Natural killer cell treated with Interleukin-12 subunit alpha and Interleukin-12 subunit beta and Interleukin-15 and Interleukin-18, amount 100 ng/mL, for 72 hours (primary cell): ENCODE measurements around the gene ZNF304. TPM values are rescaled to one million over a fixed set of nuclear protein-coding genes. Genes with fewer than 3 reads are reported as not detected.

Experiments used
- ATAC-seq, 2 donors: fragments of 150-1000 bp; cut with Tn5 transposase in 1 of 2; sonication (Bioruptor Pico), chemical (Tn5 transposase) in 1 of 2; 2 replicates each; pipeline ENCODE4 v1.10.0; 2021
- DNase-seq: peaks from one replicate; pipeline ENCODE4 v3.0.0; 2022; ENCODE audit warnings: low spot score
- H3K27ac Mint-ChIP-seq, 2 donors: 1 replicate in 1 of 2; 2 replicates in 1 of 2; pipeline ENCODE4 v1.8.0; 2022; ENCODE audit warnings: mixed read lengths in 2 of 2, mild to moderate bottlenecking in 1 of 2, moderate library complexity in 1 of 2
- H3K27me3 Mint-ChIP-seq, 2 donors: 1 replicate in 1 of 2; 2 replicates in 1 of 2; pipeline ENCODE4 v1.8.0; 2022; ENCODE audit warnings: mixed read lengths in 2 of 2
- H3K36me3 Mint-ChIP-seq: one replicate; pipeline ENCODE4 v1.8.0; 2022; ENCODE audit warnings: mixed read lengths
- H3K4me1 Mint-ChIP-seq, 2 donors: 1 replicate in 1 of 2; 2 replicates in 1 of 2; pipeline ENCODE4 v1.8.0; 2022; ENCODE audit warnings: low read depth in 2 of 2, mixed read lengths in 2 of 2, mild to moderate bottlenecking in 1 of 2
- H3K4me3 Mint-ChIP-seq: one replicate; pipeline ENCODE4 v1.8.0; 2022; ENCODE audit warnings: mixed read lengths
- H3K9me3 Mint-ChIP-seq: 2 replicates; pipeline ENCODE4 v1.8.0; 2022; ENCODE audit warnings: mixed read lengths
- total RNA-seq, 2 donors: library from RNA; stranded (reverse); gene quantifications; one replicate each; pipeline ENCODE4 v1.2.3, GENCODE V29; 2022

ZNF304 gene
- 1 to 10 TPM; 4.7 to 9.8 TPM for total RNA-seq

DNA sequence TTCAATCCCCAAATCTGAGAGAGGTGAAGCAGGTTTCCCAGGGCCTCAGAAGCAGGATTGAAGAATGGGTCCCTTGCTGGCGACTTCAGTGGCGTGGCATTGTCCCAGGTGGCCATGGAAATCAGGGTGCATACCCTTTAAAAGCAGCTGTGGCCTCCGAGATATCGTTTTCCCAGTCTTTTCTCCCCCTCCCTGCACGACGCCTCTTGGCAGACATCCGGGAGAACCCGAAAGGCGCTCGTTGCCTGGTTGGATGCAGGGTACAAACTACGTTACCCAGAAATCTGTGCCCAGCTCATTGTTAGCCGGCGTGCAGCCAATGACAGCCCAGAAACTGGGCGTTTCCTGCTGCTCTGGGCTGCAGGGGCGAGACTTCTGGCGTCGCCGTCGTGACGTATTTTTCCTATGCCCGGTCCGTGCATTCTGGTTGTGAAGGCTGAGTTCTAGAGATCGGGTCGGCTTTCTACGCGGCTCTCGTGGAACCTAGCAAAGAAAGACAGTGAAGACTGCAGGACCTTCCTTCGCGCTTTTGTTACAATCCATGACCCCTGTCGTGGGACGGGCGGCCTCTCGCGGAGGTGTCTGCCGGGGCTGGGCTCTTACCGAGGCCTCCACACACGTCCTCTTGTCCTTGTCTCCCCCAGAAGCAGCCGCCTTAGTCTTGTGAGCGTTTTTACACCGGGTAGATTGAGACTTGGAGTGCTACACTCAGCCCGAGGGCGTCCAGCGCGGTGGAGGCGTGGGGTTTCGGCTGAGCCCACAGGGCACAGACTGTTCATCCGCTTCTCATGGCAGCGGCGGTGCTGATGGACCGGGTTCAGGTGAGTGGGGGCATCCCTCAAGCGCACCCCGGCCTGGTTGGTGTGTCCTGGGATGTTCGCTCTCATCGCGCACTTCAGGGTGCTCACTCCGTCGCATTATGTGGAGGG is at the start of gene ZNF304:
TSS of gene ZNF304 (plus strand) at position 395 of the 929 bp plus-strand sequence. CDS start at position 789, 394 bp downstream.
- peak within 1 kb of the TSS; percentile 73 to 95 for H3K27ac Mint-ChIP-seq
- peaks cover 33 to 34% of the 10 kb centered on the region in 2 donors for H3K4me1 Mint-ChIP-seq
- peaks cover 25% of the 10 kb centered on the region for H3K9me3 Mint-ChIP-seq
- peaks cover 47% of the 10 kb centered on the region for H3K36me3 Mint-ChIP-seq
- H3K27me3 Mint-ChIP-seq: peaks cover 8 to 19% of the 10 kb centered on the region in 2 donors
- DNase-seq (peak; percentile 91), ATAC-seq (peak; percentile 99 to 100)
- H3K4me3 Mint-ChIP-seq: peak within 1 kb of the TSS; percentile 99

GRCh38 chr19:57302020-57302465 is 49.0 kb upstream of the ZNF304 start:
- H3K27ac Mint-ChIP-seq: no peak overlapping the region
- H3K4me1 Mint-ChIP-seq: peaks cover 12 to 13% of the 10 kb centered on the region in 2 donors
- peaks cover 47% of the 10 kb centered on the region for H3K36me3 Mint-ChIP-seq
- no peaks in the 10 kb centered on the region for H3K9me3 Mint-ChIP-seq
- no peaks in the 10 kb centered on the region for H3K27me3 Mint-ChIP-seq
- ATAC-seq (no peak), DNase-seq (no peak)
- H3K4me3 Mint-ChIP-seq: no peak overlapping the region

GRCh38 chr19:57302727-57303401 is 48.2 kb upstream of the ZNF304 start:
- Mint-ChIP-seq H3K27ac (no peak overlapping the region), H3K27me3 (no peaks in the 10 kb centered on the region), H3K9me3 (no peaks in the 10 kb centered on the region), H3K4me1 (peaks cover 7 to 10% of the 10 kb centered on the region in 2 donors), H3K4me3 (no peak overlapping the region), H3K36me3 (peaks cover 39% of the 10 kb centered on the region)
- DNase-seq (no peak), ATAC-seq (no peak)

DNA sequence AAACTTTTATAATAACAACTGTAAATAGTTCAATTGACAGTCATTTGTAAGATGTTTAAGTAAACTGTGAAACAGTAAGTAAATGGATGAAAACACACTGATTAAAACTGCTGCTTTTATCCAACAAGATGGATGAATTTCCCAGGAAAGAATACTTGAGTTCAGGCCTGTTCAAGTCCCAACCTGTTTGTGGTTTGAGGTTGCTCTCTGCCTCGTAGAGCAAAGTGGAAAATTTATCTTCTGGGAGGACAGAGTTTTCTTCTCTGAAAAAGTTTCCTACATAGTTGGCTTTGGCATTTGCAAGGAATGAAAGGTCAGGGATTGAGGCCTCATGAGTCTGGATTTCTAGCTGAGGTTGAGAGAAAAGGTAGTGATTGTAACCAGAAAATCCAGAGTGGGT is 46.0 kb upstream of the ZNF304 start:
- no peak overlapping the region for H3K4me3 Mint-ChIP-seq
- ATAC-seq (no peak), DNase-seq (no peak)
- no peak overlapping the region for H3K27ac Mint-ChIP-seq
- H3K27me3 Mint-ChIP-seq: no peaks in the 10 kb centered on the region
- peaks cover 37% of the 10 kb centered on the region for H3K36me3 Mint-ChIP-seq
- peaks cover 3 to 8% of the 10 kb centered on the region in 2 donors for H3K4me1 Mint-ChIP-seq
- peaks cover 3% of the 10 kb centered on the region for H3K9me3 Mint-ChIP-seq

DNA sequence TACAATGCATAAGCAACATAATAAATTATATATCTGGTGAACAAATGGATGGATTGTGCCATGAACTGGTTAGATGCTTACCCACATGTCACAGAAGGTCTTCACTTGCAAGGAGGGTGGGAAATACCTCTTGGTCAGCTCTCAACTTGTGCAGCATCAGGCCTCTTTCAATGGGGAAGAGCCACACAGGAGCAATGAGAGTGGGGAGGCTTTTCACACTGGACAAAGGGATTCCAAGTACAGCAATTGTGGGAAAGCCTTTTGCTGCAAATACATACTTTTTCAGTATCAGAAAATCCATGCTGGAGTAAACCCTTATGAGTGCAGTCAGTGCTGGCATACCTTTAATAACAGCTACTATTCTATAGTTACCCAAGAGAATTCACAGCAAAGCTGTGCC is 42.6 kb upstream of the ZNF304 start:
- no peak for ATAC-seq

DNA sequence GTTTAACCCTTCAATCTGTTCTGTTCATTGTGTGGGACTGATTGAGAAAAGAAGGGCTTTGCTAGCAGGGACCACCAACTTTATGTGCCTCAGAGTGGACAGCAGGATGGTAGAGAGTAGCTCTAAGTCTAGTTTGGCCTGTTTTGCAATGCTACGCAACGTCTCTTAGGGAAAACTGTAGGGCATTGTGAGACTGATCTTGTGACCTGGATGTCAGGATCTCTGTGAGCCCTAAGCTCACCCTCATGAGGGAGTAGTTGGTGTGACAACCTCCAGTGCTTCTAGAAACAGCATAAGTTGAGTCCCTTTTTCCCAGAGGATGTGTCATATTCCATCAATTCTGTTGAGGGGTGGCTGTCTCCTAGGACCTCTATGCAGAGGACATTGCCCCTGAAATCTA is 40.3 kb upstream of the ZNF304 start:
- Mint-ChIP-seq H3K4me3 (no peak overlapping the region), H3K9me3 (peaks cover 7% of the 10 kb centered on the region), H3K36me3 (peaks cover 25% of the 10 kb centered on the region), H3K27me3 (peaks cover 25 to 29% of the 10 kb centered on the region in 2 donors), H3K27ac (no peak overlapping the region), H3K4me1 (peaks cover 3 to 4% of the 10 kb centered on the region in 2 donors)
- no peak for DNase-seq
- ATAC-seq: no peak

More for the DNA sequence above, 42.6 kb upstream of the ZNF304 start:
- peaks cover 2 to 10% of the 10 kb centered on the region in 2 donors for H3K27me3 Mint-ChIP-seq
- DNase-seq: no peak
- peaks cover 3 to 4% of the 10 kb centered on the region in 2 donors for H3K4me1 Mint-ChIP-seq
- H3K4me3 Mint-ChIP-seq: no peak overlapping the region
- H3K27ac Mint-ChIP-seq: no peak overlapping the region
- H3K36me3 Mint-ChIP-seq: peaks cover 22% of the 10 kb centered on the region
- peaks cover 7% of the 10 kb centered on the region for H3K9me3 Mint-ChIP-seq

GRCh38 chr19:57314146-57314545 is 36.9 kb upstream of the ZNF304 start:
- ATAC-seq (no peak), DNase-seq (no peak)
- Mint-ChIP-seq H3K27ac (no peak overlapping the region), H3K27me3 (peaks cover 45 to 46% of the 10 kb centered on the region in 2 donors), H3K4me3 (no peak overlapping the region), H3K9me3 (peaks cover 12% of the 10 kb centered on the region), H3K36me3 (peaks cover 25% of the 10 kb centered on the region), H3K4me1 (peaks cover 0 to 4% of the 10 kb centered on the region in 2 donors)

DNA sequence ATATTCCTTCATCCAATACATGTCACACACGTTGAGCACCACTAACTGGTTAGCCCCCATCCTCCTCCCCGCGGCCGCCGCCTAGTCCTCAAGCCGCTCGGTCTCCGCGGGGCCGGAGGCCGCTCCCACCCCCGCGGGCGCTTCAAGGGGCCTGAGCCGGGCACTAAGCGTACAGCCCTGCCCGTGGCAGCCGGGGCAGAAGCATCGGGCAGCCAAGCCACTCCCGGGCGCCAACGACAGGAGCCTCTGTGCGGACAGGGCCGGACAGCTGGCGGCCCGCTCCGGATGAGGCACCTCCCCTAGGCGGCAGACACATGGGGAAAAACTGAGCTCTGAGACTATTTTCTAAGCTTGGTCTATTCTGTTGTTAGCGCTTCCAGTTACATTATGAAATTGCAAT is 33.6 kb upstream of the ZNF304 start:
- Mint-ChIP-seq H3K27ac (no peak overlapping the region), H3K36me3 (peaks cover 24% of the 10 kb centered on the region), H3K4me1 (peaks cover 22 to 26% of the 10 kb centered on the region in 2 donors), H3K27me3 (peaks cover 45 to 46% of the 10 kb centered on the region in 2 donors), H3K4me3 (no peak overlapping the region), H3K9me3 (peaks cover 8% of the 10 kb centered on the region)
- DNase-seq (no peak), ATAC-seq (no peak)

DNA sequence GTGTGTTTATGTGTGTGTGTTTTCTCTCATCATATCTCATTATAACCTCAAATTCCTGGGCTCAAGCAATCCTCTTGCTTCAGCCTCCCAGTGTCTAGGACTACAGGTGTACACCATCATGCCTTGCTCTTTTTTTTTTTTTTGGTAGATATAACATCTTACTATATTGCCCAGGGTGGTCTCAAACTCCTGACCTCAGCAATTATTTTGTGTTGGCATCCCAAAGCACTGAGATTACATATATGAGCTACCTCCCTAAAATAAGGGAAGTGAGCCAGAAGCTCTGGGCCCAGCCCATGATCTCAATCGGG is 31.2 kb upstream of the ZNF304 start:
- Mint-ChIP-seq H3K4me1 (peaks cover 27 to 31% of the 10 kb centered on the region in 2 donors), H3K27ac (peak overlapping the region; percentile 92 to 96), H3K36me3 (peaks cover 29% of the 10 kb centered on the region), H3K27me3 (peaks cover 25 to 31% of the 10 kb centered on the region in 2 donors), H3K4me3 (peak overlapping the region; percentile 99), H3K9me3 (peaks cover 12% of the 10 kb centered on the region)
- DNase-seq (no peak), ATAC-seq (no peak)

- peak; percentile 94 for DNase-seq
- peak; percentile 100 for ATAC-seq
- H3K9me3 Mint-ChIP-seq: peaks cover 12% of the 10 kb centered on the region
- peak within 1 kb of the TSS; percentile 92 to 96 for H3K27ac Mint-ChIP-seq
- H3K27me3 Mint-ChIP-seq: peaks cover 20 to 25% of the 10 kb centered on the region in 2 donors
- peaks cover 27 to 31% of the 10 kb centered on the region in 2 donors for H3K4me1 Mint-ChIP-seq
- peak within 1 kb of the TSS; percentile 99 for H3K4me3 Mint-ChIP-seq
- peaks cover 30% of the 10 kb centered on the region for H3K36me3 Mint-ChIP-seq
These were observed 30.6 kb upstream of the ZNF304 start, which contains the start of gene ZNF543 for GRCh38 chr19:57320180-57321084. ZNF543 (plus strand) TSS chr19:57320472; CDS start chr19:57320854, 382 bp downstream.

DNA sequence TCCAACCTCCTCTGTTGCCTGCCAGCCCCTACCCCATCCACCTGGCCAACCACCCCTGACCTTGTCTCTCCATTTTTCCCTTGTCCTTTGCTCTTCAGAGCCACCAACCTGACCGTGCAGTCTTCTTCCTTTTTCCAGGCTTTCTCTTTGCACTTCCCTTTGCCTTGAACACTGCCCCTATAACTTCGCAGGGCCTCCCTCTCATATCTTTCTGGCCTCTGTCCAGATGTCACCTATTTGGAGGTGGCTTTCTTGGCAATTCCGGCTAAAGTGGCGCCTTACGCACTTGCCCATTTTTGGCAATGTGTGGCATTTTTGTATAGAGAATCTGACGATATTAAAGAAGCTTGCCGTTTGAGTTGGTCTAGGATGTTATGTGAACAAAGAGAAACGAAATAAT is 30.0 kb upstream of the ZNF304 start:
- peaks cover 27 to 31% of the 10 kb centered on the region in 2 donors for H3K4me1 Mint-ChIP-seq
- H3K9me3 Mint-ChIP-seq: peaks cover 9% of the 10 kb centered on the region
- DNase-seq: no peak
- H3K4me3 Mint-ChIP-seq: peak overlapping the region; percentile 99
- H3K27ac Mint-ChIP-seq: peak overlapping the region; percentile 92 to 96
- H3K27me3 Mint-ChIP-seq: peaks cover 13 to 18% of the 10 kb centered on the region in 2 donors
- peaks cover 26% of the 10 kb centered on the region for H3K36me3 Mint-ChIP-seq
- ATAC-seq: no peak

DNA sequence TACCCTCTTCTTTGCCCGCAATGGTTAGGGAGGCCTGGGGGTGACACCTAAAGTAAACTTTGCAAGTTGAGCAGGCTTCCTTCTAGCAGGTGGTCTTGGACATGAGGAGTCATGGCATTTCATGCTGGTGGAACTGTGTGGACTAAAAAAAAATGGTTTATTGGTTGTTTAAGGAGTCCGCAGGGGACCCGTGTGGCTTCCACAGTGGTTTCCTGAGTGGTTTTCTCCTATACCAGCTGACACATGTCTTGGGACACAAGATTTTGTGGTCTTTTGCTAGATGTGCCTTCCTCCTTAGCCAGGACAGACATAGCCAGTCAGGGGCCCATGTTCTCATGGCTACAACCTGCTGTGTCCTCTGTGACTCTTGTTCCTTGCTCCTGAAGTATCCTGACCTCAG is 29.3 kb upstream of the ZNF304 start:
- Mint-ChIP-seq H3K9me3 (peaks cover 7% of the 10 kb centered on the region), H3K36me3 (peaks cover 20% of the 10 kb centered on the region), H3K27ac (peak overlapping the region; percentile 92 to 96), H3K27me3 (peaks cover 9 to 12% of the 10 kb centered on the region in 2 donors), H3K4me1 (peaks cover 27 to 31% of the 10 kb centered on the region in 2 donors), H3K4me3 (peak overlapping the region; percentile 99)
- no peak for DNase-seq
- ATAC-seq: no peak

- DNase-seq (no peak), ATAC-seq (no peak)
- peaks cover 7% of the 10 kb centered on the region for H3K9me3 Mint-ChIP-seq
These were observed 26.1 kb upstream of the ZNF304 start for GRCh38 chr19:57324992-57325391.

More at GRCh38 chr19:57324992-57325391, 26.1 kb upstream of the ZNF304 start:
- Mint-ChIP-seq H3K36me3 (peaks cover 45% of the 10 kb centered on the region), H3K27me3 (no peaks in the 10 kb centered on the region), H3K27ac (no peak overlapping the region), H3K4me1 (peaks cover 23 to 25% of the 10 kb centered on the region in 2 donors), H3K4me3 (no peak overlapping the region)
